Endothelial cell (in vitro differentiated cells): Measurements from ENCODE around the gene B4GALNT3. TPM values are rescaled to one million over a fixed set of nuclear protein-coding genes. Genes with fewer than 3 reads are reported as not detected.

Experiments used
- DNase-seq: peaks from one replicate; pipeline ENCODE4 v3.0.0; 2021; ENCODE audit warnings: low spot score
- H3K27ac Mint-ChIP-seq: one replicate; pipeline ENCODE4 v1.8.0; 2021; ENCODE audit warnings: mixed read lengths, inconsistent platforms; ENCODE audit not compliant: unreplicated experiment
- H3K27me3 Mint-ChIP-seq: one replicate; pipeline ENCODE4 v1.8.0; 2021; ENCODE audit warnings: mild to moderate bottlenecking, moderate library complexity, mixed read lengths, inconsistent platforms; ENCODE audit not compliant: unreplicated experiment
- H3K36me3 Mint-ChIP-seq: one replicate; pipeline ENCODE4 v1.8.0; 2021; ENCODE audit warnings: mild to moderate bottlenecking, low read depth, mixed read lengths, inconsistent platforms; ENCODE audit not compliant: unreplicated experiment
- H3K4me1 Mint-ChIP-seq: one replicate; pipeline ENCODE4 v1.8.0; 2021; ENCODE audit warnings: mild to moderate bottlenecking, mixed read lengths, inconsistent platforms; ENCODE audit not compliant: unreplicated experiment
- H3K4me3 Mint-ChIP-seq: one replicate; pipeline ENCODE4 v1.8.0; 2021; ENCODE audit warnings: mild to moderate bottlenecking, mixed read lengths, inconsistent platforms; ENCODE audit not compliant: unreplicated experiment
- H3K9me3 Mint-ChIP-seq: one replicate; pipeline ENCODE4 v1.8.0; 2021; ENCODE audit warnings: mixed read lengths, inconsistent platforms; ENCODE audit not compliant: unreplicated experiment
- CTCF ChIP-seq: fragments of 200-600 bp; sonication (generic); IDR thresholded peaks from one replicate; pipeline ENCODE4 v1.5.0; 2021; ENCODE audit warnings: antibody characterized with exemption; ENCODE audit not compliant: unreplicated experiment
- total RNA-seq: library from RNA; stranded (reverse); fragmentation: NEBNext Ultra II Directional; extraction: Animal tissue kit (Norgen Biotek cat#: 25700); gene quantifications from one replicate; pipeline ENCODE4 v1.2.1, GENCODE V29; 2021; ENCODE audit not compliant: unreplicated experiment

The B4GALNT3 gene
- total RNA-seq, 1 donor from 2014 or later = 4.2 TPM

DNA sequence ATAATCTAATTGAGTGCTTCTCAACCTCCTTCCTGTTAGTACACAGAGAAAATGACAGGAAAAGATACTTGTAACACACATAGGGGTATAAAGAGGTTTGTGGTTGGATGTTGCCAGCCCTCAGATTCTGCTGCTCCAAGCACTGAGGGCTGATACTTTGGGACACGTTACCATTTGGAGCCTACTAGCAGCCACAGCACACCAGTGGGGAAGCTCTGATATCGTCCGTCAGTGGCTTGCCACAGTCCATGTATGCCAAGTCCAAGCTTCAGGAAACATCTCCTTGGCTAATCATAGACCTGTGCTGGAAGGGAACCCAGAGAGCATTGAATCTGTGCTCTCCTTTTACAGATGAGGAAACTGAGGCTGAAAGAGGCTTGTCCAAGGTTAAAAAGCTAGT lies 22.3 kb downstream of the B4GALNT3 start:
- Mint-ChIP-seq H3K36me3 (no peaks in the 10 kb centered on the region), H3K27ac (no peak overlapping the region), H3K27me3 (peaks cover 1% of the 10 kb centered on the region), H3K4me1 (peaks cover 3% of the 10 kb centered on the region), H3K4me3 (no peak overlapping the region), H3K9me3 (no peaks in the 10 kb centered on the region)
- no peak for TF ChIP-seq CTCF
- DNase-seq = no peak

DNA sequence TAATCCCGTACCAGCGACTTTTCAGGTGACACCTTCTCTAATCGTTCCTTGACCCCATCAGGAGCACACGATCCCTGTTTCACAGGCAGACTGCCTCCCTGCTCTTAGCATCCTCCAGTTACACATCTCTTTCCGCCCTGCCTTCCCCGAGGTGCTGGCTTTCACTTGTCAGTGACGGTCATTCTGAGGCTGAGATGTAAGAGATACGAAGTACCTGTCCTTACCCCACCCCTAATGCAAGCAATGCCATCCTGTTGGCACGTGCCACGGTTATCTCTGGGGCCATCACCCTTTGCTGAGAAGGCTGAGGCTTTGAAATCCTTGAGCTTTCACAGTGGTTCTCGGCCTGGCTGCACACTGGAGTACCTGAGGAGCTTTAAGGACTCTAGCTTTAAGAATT lies 24.4 kb downstream of the B4GALNT3 start:
- Mint-ChIP-seq H3K4me3 (no peak overlapping the region), H3K4me1 (peaks cover 3% of the 10 kb centered on the region), H3K27me3 (peaks cover 1% of the 10 kb centered on the region), H3K9me3 (no peaks in the 10 kb centered on the region), H3K36me3 (no peaks in the 10 kb centered on the region), H3K27ac (no peak overlapping the region)
- TF ChIP-seq CTCF = no peak
- no peak for DNase-seq

DNA sequence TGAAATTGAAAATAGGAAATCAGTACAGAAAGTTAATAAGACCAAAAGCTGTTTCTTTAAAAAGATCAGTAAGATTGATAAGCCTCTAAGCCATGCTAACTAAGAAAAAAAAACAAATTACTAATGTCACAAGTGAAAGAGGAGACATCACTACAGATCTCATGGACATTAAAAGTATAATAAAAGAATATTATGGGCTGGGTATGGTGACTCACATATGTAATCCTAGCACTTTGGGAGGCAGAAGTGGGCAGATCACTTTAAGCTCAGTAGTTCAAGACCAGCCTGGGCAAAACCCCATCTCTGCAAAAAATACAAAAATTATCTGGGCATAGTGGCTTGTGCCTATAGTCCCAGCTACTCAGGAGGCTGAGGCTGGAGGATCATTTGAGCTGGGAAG lies 30.5 kb downstream of the B4GALNT3 start:
- H3K4me3 Mint-ChIP-seq = no peak overlapping the region
- no peaks in the 10 kb centered on the region for H3K4me1 Mint-ChIP-seq
- H3K27me3 Mint-ChIP-seq = no peaks in the 10 kb centered on the region
- no peak for TF ChIP-seq CTCF
- H3K36me3 Mint-ChIP-seq = peaks cover 4% of the 10 kb centered on the region
- no peaks in the 10 kb centered on the region for H3K9me3 Mint-ChIP-seq
- H3K27ac Mint-ChIP-seq = no peak overlapping the region
- DNase-seq = no peak

GRCh38 chr12:495466-495865 lies 35.7 kb downstream of the B4GALNT3 start:
- Mint-ChIP-seq H3K27ac (no peak overlapping the region), H3K4me3 (no peak overlapping the region), H3K36me3 (peaks cover 4% of the 10 kb centered on the region), H3K9me3 (no peaks in the 10 kb centered on the region), H3K4me1 (peaks cover 12% of the 10 kb centered on the region), H3K27me3 (no peaks in the 10 kb centered on the region)
- no peak for TF ChIP-seq CTCF
- no peak for DNase-seq

- H3K4me3 Mint-ChIP-seq = no peak overlapping the region
- no peak for DNase-seq
- no peaks in the 10 kb centered on the region for H3K27me3 Mint-ChIP-seq
- H3K27ac Mint-ChIP-seq = no peak overlapping the region
- no peaks in the 10 kb centered on the region for H3K9me3 Mint-ChIP-seq
- no peak for TF ChIP-seq CTCF
- peaks cover 12% of the 10 kb centered on the region for H3K4me1 Mint-ChIP-seq
- H3K36me3 Mint-ChIP-seq = peaks cover 4% of the 10 kb centered on the region
Measured at GRCh38 chr12:496736-497135, 37.0 kb downstream of the B4GALNT3 start.
